Fibroblast of skin of right biceps (primary cell): ENCODE measurements around the gene GKN1.
A peak's percentile ranks its signal among the peaks of the same experiment; 100 is the strongest.
"Not testable (repeated sequence)": the region's sequence is repeated elsewhere in the genome, so short reads cannot be mapped to it uniquely, and the experiment has no call there.

Experiments
- DNase-seq: peaks from one replicate; pipeline ENCODE4 v3.0.0-alpha.2; 2013

The GKN1 gene, protein sequence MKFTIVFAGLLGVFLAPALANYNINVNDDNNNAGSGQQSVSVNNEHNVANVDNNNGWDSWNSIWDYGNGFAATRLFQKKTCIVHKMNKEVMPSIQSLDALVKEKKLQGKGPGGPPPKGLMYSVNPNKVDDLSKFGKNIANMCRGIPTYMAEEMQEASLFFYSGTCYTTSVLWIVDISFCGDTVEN

DNA sequence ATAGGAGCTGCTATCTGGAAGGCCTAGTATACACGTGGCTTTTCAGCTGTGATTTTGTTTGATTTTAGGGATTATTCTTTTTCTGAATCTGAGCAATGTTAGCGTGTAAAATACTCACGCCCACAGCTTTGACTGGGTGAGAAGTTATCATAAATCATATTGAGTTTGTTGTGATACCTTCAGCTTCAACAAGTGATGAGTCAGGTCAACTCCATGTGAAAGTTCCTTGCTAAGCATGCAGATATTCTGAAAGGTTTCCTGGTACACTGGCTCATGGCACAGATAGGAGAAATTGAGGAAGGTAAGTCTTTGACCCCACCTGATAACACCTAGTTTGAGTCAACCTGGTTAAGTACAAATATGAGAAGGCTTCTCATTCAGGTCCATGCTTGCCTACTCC, at the start of gene GKN1:
TSS of gene GKN1 (plus strand) at position 386 of the 400 bp plus-strand sequence. CDS start 42 bp downstream, outside the sequence.
- peak; percentile 64 for DNase-seq

DNA sequence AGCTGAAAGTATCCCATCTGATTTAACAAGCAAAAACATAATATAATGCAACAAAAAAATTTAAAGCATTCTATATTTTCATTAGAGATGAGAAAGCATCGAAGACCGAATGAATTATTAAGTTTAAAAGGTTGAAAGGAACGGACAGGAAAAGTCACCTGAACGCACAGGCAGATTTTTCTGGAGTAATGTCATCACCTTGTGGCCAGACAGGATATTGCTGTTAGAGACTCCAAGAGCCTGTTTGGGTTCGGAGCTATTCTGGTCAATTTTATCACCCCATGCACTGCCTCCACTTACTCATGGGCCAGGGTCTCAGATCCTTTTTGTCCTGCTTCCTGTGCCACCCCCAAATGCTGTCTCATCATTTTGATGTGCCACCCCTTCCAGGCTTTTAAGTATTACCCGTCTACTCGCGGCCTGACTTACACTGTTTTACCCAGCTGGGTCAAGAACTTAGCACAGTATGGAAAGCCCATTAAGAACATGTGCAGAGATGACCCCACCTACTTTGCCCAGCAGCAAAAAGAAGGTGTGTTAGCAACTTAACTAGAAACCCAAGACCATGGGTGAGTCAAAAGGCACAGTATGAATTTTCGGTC, 49.0 kb upstream of the GKN1 start:
- peak; percentile 28 for DNase-seq

DNA sequence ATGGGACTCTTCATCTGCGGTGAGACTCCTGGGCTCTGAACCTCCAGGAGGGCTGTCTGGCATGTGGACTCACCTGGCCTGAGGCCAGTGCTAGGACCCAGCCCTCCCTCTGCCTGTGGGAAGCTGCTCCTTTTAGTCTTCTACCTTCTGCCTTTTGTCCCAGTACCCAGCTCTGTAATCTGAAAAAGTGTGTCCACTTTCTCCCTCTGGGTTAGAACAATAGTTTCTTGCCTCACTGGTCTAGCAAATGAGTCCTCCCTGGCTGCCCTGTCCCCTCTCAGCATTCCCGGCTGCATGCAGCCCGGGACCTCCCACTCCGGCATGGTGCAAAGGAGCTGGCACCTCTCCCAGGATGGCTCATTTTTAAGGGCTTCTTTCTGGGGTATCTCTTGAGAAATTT, 47.6 kb upstream of the GKN1 start:
- no peak for DNase-seq

DNA sequence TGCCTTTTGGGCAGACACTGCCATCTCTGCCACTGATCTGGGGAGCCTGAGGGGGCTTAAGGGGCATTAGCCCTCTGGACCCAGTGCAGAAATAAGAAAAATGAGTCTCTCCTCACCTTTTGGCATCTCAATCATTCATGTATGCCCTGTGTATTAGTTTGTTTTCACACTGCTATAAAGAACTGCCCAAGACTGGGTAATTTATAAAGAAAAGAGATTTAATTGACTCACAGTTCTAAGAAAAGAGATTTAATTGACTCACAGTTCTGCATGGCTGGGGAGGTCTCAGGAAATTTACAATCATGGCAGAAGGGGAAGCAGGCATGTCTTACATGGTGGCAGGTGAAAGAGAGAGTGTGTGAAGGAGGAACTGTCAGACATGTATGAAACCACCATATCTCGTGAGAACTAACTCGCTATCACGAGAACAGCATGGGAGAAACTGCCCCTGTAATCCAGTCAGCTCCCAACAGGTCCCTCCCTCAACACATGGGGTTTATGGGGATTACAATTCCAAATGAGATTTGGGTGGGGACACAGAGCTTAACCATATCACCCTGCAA, 43.2 kb upstream of the GKN1 start:
- DNase-seq = no peak

GRCh38 chr2:68931799-68932198, 42.6 kb upstream of the GKN1 start:
- peak; percentile 64 for DNase-seq

DNA sequence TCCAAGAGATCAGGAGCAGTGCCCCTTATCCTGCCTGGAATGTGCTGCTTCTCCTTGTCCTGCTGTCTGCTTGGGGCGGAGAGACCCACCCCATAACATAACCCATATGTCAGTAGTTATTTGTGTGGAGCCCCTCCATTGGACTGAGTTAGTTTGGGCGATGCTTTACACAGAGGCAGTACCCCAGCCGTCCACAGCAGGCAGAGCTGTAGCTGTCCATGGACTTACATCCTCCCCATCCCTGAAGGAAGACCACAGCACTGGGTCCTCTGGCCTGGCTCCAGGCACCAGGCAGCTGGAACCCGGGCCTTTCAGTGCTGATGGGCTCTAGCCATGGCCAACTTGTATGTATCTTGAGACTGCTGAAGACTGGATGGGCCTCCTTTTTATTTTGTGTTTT, 42.0 kb upstream of the GKN1 start:
- no peak for DNase-seq

DNA sequence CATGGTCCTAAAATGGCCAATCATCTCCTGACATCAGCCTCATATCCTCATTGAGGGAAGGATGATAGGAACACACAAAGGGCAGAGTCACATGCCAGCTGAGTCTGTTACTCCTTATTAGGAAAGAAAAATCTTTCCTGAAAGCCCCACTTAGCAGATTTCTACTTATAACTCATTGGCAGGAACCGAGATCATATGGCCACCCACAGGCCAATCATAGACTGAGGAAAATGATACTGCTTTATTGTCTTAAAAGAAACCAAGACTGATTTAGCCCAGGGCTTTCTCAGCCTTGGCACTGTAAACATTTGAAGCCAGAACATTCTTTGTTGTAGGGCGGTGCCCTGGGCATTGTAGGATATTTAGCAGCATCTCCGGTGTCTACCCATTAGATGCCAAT, 40.4 kb upstream of the GKN1 start:
- no peak for DNase-seq

- DNase-seq = no peak
Measured at GRCh38 chr2:68935471-68935870, 39.0 kb upstream of the GKN1 start.

- peak; percentile 64 for DNase-seq
Measured at GRCh38 chr2:68936427-68936826, 38.0 kb upstream of the GKN1 start.

GRCh38 chr2:68936889-68937288, 37.5 kb upstream of the GKN1 start:
- DNase-seq = peak; percentile 11

GRCh38 chr2:68937346-68938055, 36.9 kb upstream of the GKN1 start:
- no peak for DNase-seq

GRCh38 chr2:68938938-68939337, 35.5 kb upstream of the GKN1 start:
- no peak for DNase-seq

DNA sequence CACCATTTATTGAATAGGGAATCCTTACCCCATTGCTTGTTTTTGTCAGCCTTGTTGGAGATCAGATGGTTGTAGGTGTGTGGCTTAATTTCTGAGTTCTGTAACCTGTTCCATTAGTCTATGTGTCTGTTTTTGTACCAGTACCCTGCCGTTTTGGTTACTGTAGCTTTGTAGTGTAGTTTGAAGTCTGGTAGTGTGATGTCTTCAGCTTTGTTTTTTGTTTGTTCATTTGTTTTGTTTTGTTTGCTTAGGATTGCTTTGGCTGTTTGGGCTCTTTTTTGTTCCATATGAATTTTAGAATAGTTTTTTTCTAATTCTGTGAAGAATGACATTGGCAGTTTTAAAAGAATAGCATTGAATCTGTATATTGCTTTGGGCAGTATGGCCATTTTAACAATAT, 34.5 kb upstream of the GKN1 start:
- no peak for DNase-seq

- no peak for DNase-seq
Measured at GRCh38 chr2:68940369-68940768, 34.1 kb upstream of the GKN1 start.

GRCh38 chr2:68942827-68943226, 31.6 kb upstream of the GKN1 start:
- DNase-seq = no peak

GRCh38 chr2:68943581-68944568, 30.6 kb upstream of the GKN1 start:
- peak; percentile 66 for DNase-seq

GRCh38 chr2:68946117-68946516, 28.3 kb upstream of the GKN1 start:
- no peak for DNase-seq

GRCh38 chr2:68948710-68949109, 25.7 kb upstream of the GKN1 start:
- DNase-seq = no peak

GRCh38 chr2:68951899-68952298, 22.5 kb upstream of the GKN1 start:
- DNase-seq = no peak

- no peak for DNase-seq
Measured at GRCh38 chr2:68952887-68953521, 21.4 kb upstream of the GKN1 start, which contains the start of gene GKN2. TSS of gene GKN2 (minus strand) at chr2:68952893. CDS start at chr2:68952861, 32 bp downstream.

GRCh38 chr2:68955432-68955831, 19.0 kb upstream of the GKN1 start:
- DNase-seq = not testable (repeated sequence)

- DNase-seq = no peak
Measured at GRCh38 chr2:68959001-68959400, 15.4 kb upstream of the GKN1 start.
